NK-92 treated with Interleukin-12 subunit alpha and Interleukin-12 subunit beta, amount 100 ng/mL, for 24 hours (cell line): ENCODE results near the gene TFB2M.
"Not testable (repeated sequence)": the region's sequence is repeated elsewhere in the genome, so short reads cannot be mapped to it uniquely, and the experiment has no call there.

Experiments used
- DNase-seq: peaks from one replicate; lab custom pipeline; 2025; lab: John Stamatoyannopoulos, UW

The TFB2M gene

GRCh38 chr1:246583056-246583440, 17.0 kb upstream of the TFB2M start:
- DNase-seq = no peak

DNA sequence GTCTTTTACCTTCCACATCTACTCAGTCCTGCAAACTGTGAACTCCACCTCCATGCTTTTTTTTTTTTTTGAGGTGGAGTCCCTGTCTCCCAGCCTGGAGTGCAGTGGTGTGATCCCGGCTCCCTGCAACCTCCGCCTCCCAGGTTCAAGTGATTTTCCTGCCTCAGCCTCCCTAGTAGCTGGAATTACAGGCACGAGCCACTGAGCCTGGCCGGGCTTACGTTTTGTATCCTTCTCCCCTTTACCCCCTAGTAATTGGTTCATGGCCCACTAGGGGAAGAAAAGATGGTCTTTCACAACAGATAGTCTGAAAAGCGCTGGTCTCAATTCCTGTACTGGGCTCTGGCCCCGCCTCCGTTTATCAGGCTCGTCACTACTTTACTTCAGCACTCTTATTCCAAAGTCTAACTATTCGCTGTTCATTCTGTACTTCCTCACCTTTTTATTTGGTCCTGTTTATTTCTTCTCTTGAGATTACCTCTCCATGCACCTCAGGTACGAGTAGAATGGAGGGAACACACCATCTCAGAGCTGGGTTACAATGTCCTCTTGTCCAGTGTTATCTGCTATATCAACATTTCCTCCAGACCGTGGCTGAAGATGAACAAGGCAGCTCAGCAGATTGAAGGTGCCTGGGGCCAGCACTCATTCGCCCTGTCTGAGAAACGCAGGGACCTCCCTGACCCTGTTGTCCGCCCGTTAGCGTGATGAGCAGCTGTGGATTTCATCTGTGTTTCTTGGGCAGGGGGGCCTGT, 16.4 kb upstream of the TFB2M start:
- no peak for DNase-seq

DNA sequence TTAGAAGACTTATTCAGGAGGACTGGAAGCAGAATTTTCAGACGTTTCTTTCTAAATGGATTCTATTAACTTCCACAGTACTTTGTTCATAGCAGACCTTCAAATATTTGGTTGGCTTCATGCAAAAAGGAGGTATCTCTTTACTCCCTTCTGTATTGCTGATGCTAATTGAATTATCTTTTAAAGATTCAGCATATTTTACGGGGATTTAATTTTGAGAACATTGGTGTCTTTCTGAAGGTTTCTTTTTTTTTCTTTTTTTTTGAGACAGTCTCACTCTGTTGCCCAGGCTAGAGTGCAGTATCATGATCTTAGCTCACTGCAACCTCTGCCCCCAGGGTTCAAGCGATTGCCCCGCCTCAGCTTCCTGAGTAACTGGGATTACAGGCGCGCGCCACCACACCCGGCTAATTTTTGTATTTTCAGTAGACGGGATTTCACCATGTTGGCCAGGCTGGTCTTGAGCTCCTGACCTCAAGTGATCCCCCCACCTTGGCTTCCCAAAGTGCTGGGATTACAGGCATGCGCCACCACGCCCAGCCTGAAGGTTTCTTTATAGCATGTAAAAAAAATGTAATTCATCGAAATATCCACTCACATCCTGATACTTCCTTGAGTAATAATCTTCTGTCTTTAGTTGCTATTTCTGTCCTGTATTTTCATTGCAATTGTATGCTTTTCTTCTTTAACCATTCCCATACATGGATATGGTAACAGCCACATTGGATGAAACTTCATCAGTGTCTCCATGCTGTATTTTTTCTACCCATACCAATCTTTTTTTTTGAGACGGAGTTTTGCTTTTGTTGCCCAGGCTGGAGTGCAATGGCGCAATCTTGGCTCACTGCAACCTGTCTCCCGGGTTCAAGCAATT, 14.7 kb upstream of the TFB2M start:
- no peak for DNase-seq

GRCh38 chr1:246579818-246580217, 13.8 kb upstream of the TFB2M start:
- no peak for DNase-seq

DNA sequence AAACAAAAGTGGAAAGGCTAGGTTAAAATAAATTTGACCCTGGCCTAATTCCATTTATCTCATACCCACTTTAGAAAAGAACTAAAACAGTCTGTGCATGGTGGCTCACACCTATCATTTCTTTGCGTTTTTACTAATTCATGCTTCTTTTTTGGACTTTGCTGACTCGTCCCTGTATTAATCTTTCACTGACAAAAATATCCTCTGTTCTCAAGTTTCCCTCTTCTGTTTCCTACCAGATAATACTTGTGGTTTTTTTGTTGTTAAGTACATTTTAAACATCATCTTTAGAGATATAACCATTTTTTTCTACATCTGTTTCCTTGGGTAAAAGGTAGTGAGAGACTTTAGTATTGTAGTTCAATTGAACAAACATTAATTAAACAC, 11.7 kb upstream of the TFB2M start:
- DNase-seq = no peak

DNA sequence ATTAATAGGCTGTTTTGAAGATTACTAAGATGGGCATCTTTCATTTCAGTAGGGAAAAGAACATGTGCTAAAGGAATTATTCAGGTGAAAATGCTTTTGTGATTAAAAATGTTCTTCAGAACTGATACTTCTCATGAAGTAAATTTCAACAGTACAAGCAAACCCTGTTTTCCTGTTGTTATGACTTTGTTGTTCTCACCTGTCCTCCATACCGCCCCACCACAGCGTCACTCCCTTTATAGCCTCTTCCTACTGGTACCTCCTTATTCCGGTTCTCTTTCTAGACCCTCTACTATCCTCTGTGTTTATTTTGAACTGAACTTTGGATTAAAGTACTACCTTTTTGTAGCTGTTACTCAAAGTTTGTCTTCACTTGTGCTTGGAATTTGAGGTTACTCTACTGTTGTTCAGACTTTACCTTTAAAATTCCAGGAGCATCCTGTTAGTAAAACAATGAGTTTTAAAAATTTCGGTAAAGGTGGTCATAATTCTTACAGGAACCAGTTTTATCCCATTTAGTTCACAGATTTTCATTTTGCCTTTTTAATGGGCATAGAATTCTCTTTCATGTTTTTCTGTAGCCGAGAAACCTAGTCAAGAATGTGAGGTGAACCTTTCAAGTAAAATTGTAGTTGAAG, 11.1 kb upstream of the TFB2M start:
- DNase-seq = no peak

GRCh38 chr1:246576709-246577032, 10.6 kb upstream of the TFB2M start:
- DNase-seq = no peak

GRCh38 chr1:246573491-246573890, 7.4 kb upstream of the TFB2M start:
- no peak for DNase-seq

- no peak for DNase-seq
Measured at GRCh38 chr1:246572785-246573184, 6.7 kb upstream of the TFB2M start.

DNA sequence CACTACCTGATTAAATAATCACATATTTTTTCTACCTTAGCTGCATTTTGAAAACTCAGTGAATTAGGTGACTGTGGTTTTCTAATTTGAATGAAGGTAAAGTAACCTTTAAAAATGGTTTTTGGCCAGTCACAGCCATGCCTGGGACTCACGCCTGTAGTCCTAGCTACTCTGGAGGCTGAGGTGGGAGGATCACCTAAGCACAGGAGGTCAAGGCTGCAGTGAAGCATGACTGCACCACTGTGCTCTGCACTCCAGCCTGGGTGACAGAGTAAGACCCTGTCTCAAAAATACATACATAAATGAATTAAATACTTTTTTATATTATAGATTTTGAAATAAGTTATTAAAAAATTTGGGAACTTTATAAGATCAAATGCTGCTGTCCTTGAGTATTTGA, 5.9 kb upstream of the TFB2M start:
- DNase-seq = no peak

- DNase-seq = not testable (repeated sequence)
Measured at GRCh38 chr1:246571309-246571708, 5.2 kb upstream of the TFB2M start.

DNA sequence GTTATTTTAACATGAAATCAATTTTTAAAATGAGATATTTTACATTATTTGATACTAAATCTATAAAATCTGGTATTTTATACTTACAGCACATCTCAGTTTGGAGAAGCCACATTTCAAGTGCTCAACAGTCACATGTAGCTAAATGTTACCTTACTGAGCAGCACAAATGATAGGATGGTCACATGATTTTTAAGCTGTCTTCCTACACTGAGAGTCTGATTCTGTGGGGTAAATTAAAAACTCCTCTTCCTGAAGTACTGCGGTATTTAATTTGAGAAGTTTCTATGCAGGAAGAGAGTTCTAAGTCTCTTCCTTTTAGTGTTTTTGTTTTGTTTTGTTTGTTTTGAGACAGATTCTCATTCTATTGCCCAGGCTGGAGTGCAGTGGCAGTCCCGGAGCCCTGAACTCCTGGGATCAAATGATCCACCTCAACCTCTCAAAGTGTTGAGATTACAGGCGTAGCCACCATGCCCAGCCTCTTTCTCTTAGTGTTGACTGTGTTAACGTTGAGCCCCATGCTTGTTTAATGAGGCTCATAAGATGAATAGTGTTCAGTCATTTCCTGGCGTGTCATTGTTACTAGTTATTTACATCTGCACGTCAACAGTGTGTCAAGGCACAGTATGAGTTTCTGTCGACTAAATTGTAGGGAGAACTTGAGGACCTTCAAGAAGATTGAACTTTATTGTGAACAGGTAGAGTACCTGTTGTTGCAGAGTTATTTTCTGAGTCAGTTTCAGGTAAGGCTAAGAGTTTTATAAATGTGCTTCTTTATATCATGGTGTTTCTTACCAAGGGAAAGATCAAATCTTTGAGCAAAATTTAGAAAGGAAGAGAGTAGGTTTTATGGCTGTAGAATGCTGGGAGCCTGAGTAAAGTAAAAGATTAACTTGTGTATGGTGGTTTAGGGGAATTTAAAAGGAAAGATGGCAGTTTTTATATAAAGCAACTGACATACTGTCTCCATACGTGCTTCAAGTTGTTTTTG, 3.5 kb upstream of the TFB2M start:
- no peak for DNase-seq

GRCh38 chr1:246567646-246568235, 1.7 kb upstream of the TFB2M start:
- DNase-seq = no peak

GRCh38 chr1:246566813-246567645, 968 bp upstream of the TFB2M start:
- no peak for DNase-seq

DNA sequence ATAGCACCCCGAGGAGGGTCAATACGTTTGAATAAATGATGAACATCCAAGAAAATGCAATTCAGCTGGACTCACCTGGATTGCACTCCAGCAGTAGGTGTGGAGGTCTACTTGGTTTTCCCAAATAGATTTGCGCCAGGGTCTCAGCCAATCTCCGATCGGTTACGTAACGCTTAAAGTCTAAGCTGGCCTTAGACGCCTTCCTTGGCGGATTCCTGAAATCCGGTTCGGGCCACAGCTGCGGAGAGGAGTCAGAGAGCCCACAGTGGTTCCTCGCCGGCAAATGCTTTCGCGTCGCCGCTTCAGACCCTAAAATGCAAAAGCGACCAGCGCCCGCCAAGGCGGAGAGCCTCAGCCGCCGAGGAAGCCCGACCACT, 322 bp downstream of the TFB2M start:
- no peak for DNase-seq

DNA sequence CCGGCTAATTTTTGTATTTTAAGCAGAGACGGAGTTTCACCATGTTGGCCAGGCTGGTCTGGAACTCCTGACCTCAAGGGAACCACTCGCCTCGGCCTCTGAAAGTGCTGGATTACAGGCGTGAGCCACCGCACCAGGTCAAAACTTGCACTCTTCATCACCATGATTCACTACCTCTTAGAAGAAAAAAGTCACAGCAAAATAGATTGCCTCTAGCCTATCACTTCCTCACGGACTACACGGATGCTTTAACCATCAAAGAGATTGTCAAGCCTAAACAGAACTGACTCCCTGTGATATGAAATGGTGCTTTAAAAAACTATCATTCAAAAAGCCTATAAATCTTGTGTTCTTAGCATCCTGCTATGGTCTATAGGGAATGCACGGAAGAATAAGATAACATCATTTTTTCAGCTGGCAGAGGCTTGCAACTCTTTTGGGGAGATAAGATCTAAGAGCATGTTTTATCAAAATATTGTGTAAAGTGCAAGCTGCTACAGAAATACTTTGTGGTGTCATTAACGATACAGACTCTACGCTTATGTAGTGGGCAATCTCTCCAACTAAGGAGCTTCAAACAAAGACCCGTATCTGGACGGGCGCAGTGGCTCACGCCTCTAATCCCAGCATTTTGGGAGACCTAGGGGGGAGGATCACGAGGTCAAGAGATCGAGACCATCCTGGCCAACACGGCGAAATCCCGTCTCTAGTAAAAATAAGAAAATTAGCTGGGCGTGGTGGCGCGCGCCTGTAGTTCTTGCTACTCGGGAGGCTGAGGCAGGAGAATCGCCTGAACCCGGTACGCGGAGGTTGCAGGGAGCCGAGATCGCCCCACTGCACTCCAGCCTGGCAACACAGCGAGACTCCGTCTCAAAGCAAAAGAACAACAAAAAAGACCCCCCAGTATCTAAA, 966 bp downstream of the TFB2M start:
- DNase-seq = no peak

DNA sequence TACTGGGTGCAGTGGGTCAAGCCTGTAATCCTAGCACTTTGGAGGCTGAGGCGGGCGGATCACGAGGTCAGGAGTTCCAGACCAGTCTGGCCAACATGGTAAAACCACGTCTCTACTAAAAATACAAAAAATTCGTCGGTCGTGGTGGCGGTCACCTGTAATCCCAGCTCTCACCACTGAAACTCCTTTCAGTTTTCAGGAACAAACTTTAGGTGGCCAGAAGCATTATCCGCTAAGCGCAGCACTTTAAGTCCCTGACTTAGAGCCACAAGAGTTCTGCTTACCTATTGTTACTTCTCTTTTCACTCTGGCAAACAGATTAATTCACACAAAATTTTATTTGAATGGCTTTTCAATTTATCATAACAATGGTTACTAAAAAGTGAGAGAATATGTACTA, 5.2 kb downstream of the TFB2M start:
- DNase-seq = not testable (repeated sequence)

- DNase-seq = no peak
Measured at GRCh38 chr1:246559310-246559709, 6.8 kb downstream of the TFB2M start.

- no peak for DNase-seq
Measured at GRCh38 chr1:246558041-246558440, 8.0 kb downstream of the TFB2M start.

GRCh38 chr1:246554201-246554600, 11.9 kb downstream of the TFB2M start:
- no peak for DNase-seq
